OCI-LY3 (cell line): Measurements from ENCODE around the gene MAP2K4.

Source experiments
- EZH2phosphoT487 ChIP-seq: fragments of 200-600 bp; shearing (Covaris generic); IDR thresholded peaks from 2 replicates; pipeline ENCODE4 v1.6.1; 2018; ENCODE audit warnings: antibody characterized with exemption, mixed run types, low read depth
- TF ChIP-seq, protein P1 (sequence below): fragments of 200-600, 300-600 bp; sonication (generic); IDR thresholded peaks from 2 replicates; pipeline ENCODE4 v1.5.1; 2014; ENCODE audit warnings: antibody characterized with exemption, low read length, low read depth

DNA sequence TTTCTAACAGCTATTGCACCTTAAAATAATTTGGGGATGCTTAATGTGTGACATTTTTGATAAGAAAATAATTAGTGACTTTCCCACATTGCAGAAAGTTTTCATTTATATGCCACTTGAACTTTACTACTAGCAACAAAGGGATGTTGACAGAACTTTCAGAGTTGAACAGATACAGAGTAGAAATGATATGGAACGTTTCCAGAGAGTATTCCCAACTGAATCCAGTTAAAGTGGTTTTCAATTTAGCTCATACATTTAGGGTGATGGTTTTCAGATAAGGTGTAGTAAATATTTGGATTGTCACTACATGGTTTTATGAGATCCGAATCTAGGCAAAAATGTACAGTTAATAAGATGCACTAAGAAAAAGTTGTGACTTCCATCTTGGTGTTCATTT, 17.3 kb downstream of the MAP2K4 start:
- TF ChIP-seq, protein P1, sequence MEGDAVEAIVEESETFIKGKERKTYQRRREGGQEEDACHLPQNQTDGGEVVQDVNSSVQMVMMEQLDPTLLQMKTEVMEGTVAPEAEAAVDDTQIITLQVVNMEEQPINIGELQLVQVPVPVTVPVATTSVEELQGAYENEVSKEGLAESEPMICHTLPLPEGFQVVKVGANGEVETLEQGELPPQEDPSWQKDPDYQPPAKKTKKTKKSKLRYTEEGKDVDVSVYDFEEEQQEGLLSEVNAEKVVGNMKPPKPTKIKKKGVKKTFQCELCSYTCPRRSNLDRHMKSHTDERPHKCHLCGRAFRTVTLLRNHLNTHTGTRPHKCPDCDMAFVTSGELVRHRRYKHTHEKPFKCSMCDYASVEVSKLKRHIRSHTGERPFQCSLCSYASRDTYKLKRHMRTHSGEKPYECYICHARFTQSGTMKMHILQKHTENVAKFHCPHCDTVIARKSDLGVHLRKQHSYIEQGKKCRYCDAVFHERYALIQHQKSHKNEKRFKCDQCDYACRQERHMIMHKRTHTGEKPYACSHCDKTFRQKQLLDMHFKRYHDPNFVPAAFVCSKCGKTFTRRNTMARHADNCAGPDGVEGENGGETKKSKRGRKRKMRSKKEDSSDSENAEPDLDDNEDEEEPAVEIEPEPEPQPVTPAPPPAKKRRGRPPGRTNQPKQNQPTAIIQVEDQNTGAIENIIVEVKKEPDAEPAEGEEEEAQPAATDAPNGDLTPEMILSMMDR: no peak
- no peak for TF ChIP-seq EZH2phosphoT487
